Activated CD4-positive, alpha-beta memory T cell treated with anti-CD3 and anti-CD28 coated beads for 36 hours (primary cell): Measurements from ENCODE around the gene LRP2. TPM values are rescaled to one million over a fixed set of nuclear protein-coding genes. Genes with fewer than 3 reads are reported as not detected.
A peak's percentile ranks its signal among the peaks of the same experiment; 100 is the strongest.
"Not testable (repeated sequence)": the region's sequence is repeated elsewhere in the genome, so short reads cannot be mapped to it uniquely, and the experiment has no call there.

Experiments used
- CTCF ChIA-PET: fragments of 350-600 bp; sonication (Branson Sonifier 250); formaldehyde crosslinking; loops from one replicate; lab custom pipeline; 2021; ENCODE audit warnings: antibody characterized with exemption, inconsistent platforms; lab: Charles Lee
- POLR2A ChIA-PET: fragments of 350-600 bp; sonication (Branson Sonifier 250); formaldehyde crosslinking; loops from one replicate; lab custom pipeline; 2021; ENCODE audit warnings: antibody characterized with exemption; lab: Charles Lee
- DNase-seq: peaks from one replicate; pipeline ENCODE4 v3.0.0-alpha.2; 2020
- H3K27ac Mint-ChIP-seq: one replicate; pipeline ENCODE4 v1.8.0; 2021; ENCODE audit warnings: mixed read lengths
- H3K27me3 Mint-ChIP-seq: one replicate; pipeline ENCODE4 v1.8.0; 2021; ENCODE audit warnings: mixed read lengths
- H3K36me3 Mint-ChIP-seq: one replicate; pipeline ENCODE4 v1.8.0; 2021; ENCODE audit warnings: mixed read lengths
- H3K4me1 Mint-ChIP-seq: one replicate; pipeline ENCODE4 v1.8.0; 2021; ENCODE audit warnings: low read depth, mixed read lengths
- H3K4me3 Mint-ChIP-seq: one replicate; pipeline ENCODE4 v1.8.0; 2021; ENCODE audit warnings: mild to moderate bottlenecking, mixed read lengths
- H3K9me3 Mint-ChIP-seq: one replicate; pipeline ENCODE4 v1.8.0; 2021; ENCODE audit warnings: mixed read lengths
- intact Hi-C: fragments of 100-400 bp; cut with micrococcal nuclease; formaldehyde crosslinking; loops from one replicate; pipeline ENCODE4 v1.15.1; 2023
- total RNA-seq, 2 experiments: library from RNA; stranded (reverse); gene quantifications; one replicate each; pipeline ENCODE4 v1.2.3, GENCODE V29; 2021

LRP2 gene
- under 1 TPM; 0.27 to 0.52 TPM for total RNA-seq

DNA sequence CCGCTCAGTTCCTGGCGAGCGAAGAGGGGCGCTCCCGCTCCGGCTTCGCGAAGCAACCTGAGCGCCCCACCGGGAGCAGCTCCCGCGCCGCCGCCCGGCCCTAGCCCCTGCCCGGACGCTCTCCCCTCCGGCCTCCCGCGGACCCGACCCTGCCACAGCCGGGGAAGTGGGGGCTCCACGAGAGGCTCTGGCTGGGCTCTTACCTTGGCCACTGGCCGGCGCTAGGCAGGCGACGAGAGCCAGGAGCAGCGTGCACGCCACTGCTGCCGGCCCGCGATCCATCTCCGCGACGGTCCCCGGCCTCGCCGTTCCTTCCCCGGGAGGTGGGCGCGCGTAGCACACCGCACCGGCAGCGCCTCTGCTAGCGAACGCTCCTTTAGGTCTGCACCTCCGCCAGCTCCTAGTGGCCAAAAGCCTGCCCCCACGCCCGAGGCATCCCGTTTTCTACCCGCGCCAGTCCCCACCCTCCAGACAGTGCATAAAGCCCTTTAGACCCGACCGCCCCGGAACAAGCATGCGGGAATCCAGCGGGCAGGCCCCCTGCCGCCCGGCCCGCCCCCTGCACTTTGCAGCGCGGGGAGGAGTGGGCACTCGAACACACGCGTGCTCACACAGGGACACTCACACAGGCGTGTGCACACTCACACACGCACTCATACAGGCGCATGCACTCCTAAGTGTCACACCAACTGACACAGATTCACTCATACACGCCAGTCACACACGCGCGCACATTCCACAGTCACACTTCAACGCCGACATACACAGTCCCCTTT lies at the start of gene LRP2:
Gene LRP2 (minus strand): TSS at position 417 of the 776 bp plus-strand sequence. CDS start 135 bp downstream, at position 282.
- ChIA-PET POLR2A (no interaction called here), CTCF (interaction anchor here (0.9 kb wide), 1 partner anchor 118 kb away, joined by 3 read pairs; no protein-coding TSS in a partner anchor)
- intact Hi-C loops, result loop anchor here (5.0 to 10.0 kb wide), 4 partner anchors 115 to 462 kb away; partner anchors contain the start of genes BBS5, FASTKD1, METTL5 and UBR3
- no peaks in the 10 kb centered on the region for H3K9me3 Mint-ChIP-seq
- DNase-seq, result peak; percentile 31
- H3K27me3 Mint-ChIP-seq, result peaks cover 30% of the 10 kb centered on the region
- H3K4me3 Mint-ChIP-seq, result peak within 1 kb of the TSS; percentile 82
- no peak within 1 kb of the TSS for H3K27ac Mint-ChIP-seq
- H3K36me3 Mint-ChIP-seq, result no peaks in the 10 kb centered on the region
- H3K4me1 Mint-ChIP-seq, result peaks cover 33% of the 10 kb centered on the region

DNA sequence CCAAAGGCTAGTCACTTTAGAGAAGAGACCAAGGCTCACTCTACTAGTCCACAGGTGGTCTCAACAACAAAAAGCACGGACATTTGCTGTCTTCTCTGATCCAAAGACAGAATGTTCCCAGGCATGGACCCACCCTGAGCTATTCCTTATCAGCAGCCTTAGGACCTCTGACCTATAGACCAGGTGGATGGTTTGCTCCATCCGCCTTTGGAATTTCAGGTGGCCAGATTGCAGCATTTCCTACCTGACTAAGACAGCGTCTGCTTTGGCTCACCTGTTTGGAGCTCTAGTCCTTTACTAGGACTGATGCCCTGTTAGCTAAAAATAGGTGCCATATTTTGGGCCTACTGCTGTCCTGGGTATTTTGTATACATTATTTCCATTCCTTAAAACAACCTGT lies 44.6 kb upstream of the LRP2 start:
- Mint-ChIP-seq H3K27ac (no peak overlapping the region), H3K27me3 (peaks cover 3% of the 10 kb centered on the region), H3K4me1 (no peaks in the 10 kb centered on the region), H3K36me3 (no peaks in the 10 kb centered on the region), H3K9me3 (no peaks in the 10 kb centered on the region), H3K4me3 (no peak overlapping the region)
- ChIA-PET POLR2A (no interaction called here), CTCF (no interaction called here)
- intact Hi-C loops, result no loop called here
- no peak for DNase-seq

DNA sequence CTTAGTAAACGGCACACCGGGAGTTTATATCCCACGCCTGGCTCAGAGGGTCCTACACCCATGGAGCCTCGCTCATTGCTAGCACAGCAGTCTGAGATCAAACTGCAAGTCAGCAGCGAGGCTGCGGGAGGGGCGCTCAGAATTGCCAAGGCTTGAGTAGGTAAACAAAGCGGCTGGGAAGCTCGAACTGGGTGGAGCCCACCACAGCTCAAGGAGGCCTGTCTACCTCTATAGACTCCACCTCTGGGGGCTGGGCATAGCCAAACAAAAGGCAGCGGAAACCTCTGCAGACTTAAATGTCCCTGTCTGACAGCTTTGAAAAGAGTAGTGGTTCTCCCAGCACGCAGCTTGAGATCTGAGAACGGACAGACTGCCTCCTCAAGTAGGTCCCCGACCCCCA lies 37.2 kb upstream of the LRP2 start:
- CTCF ChIA-PET, result interaction anchor here (0.6 kb wide), 1 partner anchor 688 kb away, joined by 3 read pairs; no protein-coding TSS in a partner anchor
- H3K4me1 Mint-ChIP-seq, H3K9me3 Mint-ChIP-seq, H3K27ac Mint-ChIP-seq, H3K36me3 Mint-ChIP-seq, DNase-seq, H3K4me3 Mint-ChIP-seq, POLR2A ChIA-PET: not testable (repeated sequence)
- intact Hi-C loops, result loop anchor here (10.0 kb wide), 1 partner anchor 255 kb away; no protein-coding TSS in a partner anchor
- H3K27me3 Mint-ChIP-seq, result peaks cover 16% of the 10 kb centered on the region

- POLR2A ChIA-PET, result no interaction called here
- H3K4me1 Mint-ChIP-seq, result no peaks in the 10 kb centered on the region
- intact Hi-C loops, result loop anchor here (10.0 kb wide), 1 partner anchor 253 kb away; no protein-coding TSS in a partner anchor
- CTCF ChIA-PET, result interaction anchor here (0.7 to 1.7 kb wide), 4 partner anchors 255 to 428 kb away, joined by 3 to 7 read pairs (median 4); no protein-coding TSS in a partner anchor
- no peak overlapping the region for H3K27ac Mint-ChIP-seq
- H3K36me3 Mint-ChIP-seq, result no peaks in the 10 kb centered on the region
- H3K27me3 Mint-ChIP-seq, result peaks cover 21% of the 10 kb centered on the region
- no peaks in the 10 kb centered on the region for H3K9me3 Mint-ChIP-seq
- DNase-seq, result no peak
- H3K4me3 Mint-ChIP-seq, result no peak overlapping the region
These were observed 35.4 kb upstream of the LRP2 start for GRCh38 chr2:169397697-169398096.

DNA sequence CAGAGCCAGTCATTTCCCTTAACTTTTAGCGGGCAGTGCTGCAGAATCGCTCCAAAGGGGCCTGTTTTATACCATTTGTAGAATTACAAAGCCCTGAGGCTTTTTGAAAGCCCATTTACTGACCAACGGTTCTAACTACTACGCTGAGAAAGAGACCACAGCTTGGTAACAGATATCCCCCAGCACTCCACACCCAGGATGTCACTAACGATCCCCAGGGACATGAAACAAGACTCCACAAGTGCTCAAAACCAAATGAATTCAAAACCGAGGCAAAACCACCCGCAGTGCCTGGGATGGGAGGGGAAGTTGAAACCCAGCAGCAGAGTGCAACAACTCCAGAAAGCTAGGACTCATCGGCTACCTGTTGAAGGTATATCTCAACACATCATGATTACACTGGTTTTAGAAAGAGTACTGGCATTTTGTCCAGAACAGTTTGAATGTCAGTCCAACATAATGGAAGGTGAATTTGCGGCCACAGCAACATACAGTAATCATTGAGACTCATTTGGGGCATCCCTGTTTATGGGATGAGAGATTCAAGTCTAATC lies 33.6 kb upstream of the LRP2 start:
- no peaks in the 10 kb centered on the region for H3K9me3 Mint-ChIP-seq
- no peak overlapping the region for H3K4me3 Mint-ChIP-seq
- no peaks in the 10 kb centered on the region for H3K4me1 Mint-ChIP-seq
- H3K27me3 Mint-ChIP-seq, result peaks cover 19% of the 10 kb centered on the region
- CTCF ChIA-PET, result interaction anchor here (0.6 to 1.2 kb wide), 2 partner anchors 140 to 286 kb away, joined by 3 read pairs; no protein-coding TSS in a partner anchor
- POLR2A ChIA-PET, result no interaction called here
- no peaks in the 10 kb centered on the region for H3K36me3 Mint-ChIP-seq
- H3K27ac Mint-ChIP-seq, result no peak overlapping the region
- DNase-seq, result no peak
- intact Hi-C loops, result loop anchor here (10.0 kb wide), 1 partner anchor 251 kb away; no protein-coding TSS in a partner anchor

- H3K36me3 Mint-ChIP-seq, result no peaks in the 10 kb centered on the region
- no peaks in the 10 kb centered on the region for H3K4me1 Mint-ChIP-seq
- intact Hi-C loops, result loop anchor here (10.0 kb wide), 1 partner anchor 248 kb away; no protein-coding TSS in a partner anchor
- POLR2A ChIA-PET, result no interaction called here
- CTCF ChIA-PET, result no interaction called here
- no peaks in the 10 kb centered on the region for H3K9me3 Mint-ChIP-seq
- peaks cover 13% of the 10 kb centered on the region for H3K27me3 Mint-ChIP-seq
- DNase-seq, result no peak
- no peak overlapping the region for H3K4me3 Mint-ChIP-seq
- H3K27ac Mint-ChIP-seq, result no peak overlapping the region
These were observed 30.8 kb upstream of the LRP2 start for GRCh38 chr2:169393068-169393590.

- no peak overlapping the region for H3K27ac Mint-ChIP-seq
- intact Hi-C loops, result loop anchor here (10.0 kb wide), 1 partner anchor 246 kb away; no protein-coding TSS in a partner anchor
- peaks cover 12% of the 10 kb centered on the region for H3K27me3 Mint-ChIP-seq
- no peak overlapping the region for H3K4me3 Mint-ChIP-seq
- H3K36me3 Mint-ChIP-seq, result no peaks in the 10 kb centered on the region
- H3K4me1 Mint-ChIP-seq, result no peaks in the 10 kb centered on the region
- DNase-seq, result no peak
- ChIA-PET POLR2A (no interaction called here), CTCF (no interaction called here)
- H3K9me3 Mint-ChIP-seq, result no peaks in the 10 kb centered on the region
These were observed 28.9 kb upstream of the LRP2 start for GRCh38 chr2:169391236-169391635.

GRCh38 chr2:169388161-169388560 lies 25.8 kb upstream of the LRP2 start:
- H3K4me3 Mint-ChIP-seq, result no peak overlapping the region
- no peaks in the 10 kb centered on the region for H3K36me3 Mint-ChIP-seq
- ChIA-PET CTCF (no interaction called here), POLR2A (no interaction called here)
- DNase-seq, result no peak
- intact Hi-C loops, result no loop called here
- no peaks in the 10 kb centered on the region for H3K4me1 Mint-ChIP-seq
- H3K9me3 Mint-ChIP-seq, result no peaks in the 10 kb centered on the region
- peaks cover 10% of the 10 kb centered on the region for H3K27me3 Mint-ChIP-seq
- no peak overlapping the region for H3K27ac Mint-ChIP-seq

DNA sequence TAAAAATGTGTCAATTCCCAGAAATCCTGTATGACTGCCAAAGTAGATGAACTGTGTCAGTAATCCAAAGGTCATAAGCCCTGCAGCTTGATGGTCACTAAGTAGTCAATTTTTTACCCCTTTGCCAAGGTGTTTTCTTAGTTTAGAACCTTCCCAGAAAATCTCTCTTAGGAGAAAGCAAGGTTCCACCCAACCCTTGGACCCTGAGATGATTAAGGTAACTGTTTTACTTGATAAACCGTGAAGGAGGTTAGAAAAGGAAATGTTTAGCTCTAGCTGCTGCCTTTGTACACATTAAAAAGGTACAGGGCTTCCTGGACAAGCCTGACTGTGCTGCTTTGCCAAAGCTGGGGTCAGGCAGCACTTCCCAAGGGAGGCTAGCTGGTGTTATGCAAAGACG lies 24.4 kb upstream of the LRP2 start:
- intact Hi-C loops, result no loop called here
- no peak for DNase-seq
- H3K9me3 Mint-ChIP-seq, result no peaks in the 10 kb centered on the region
- peaks cover 8% of the 10 kb centered on the region for H3K27me3 Mint-ChIP-seq
- CTCF ChIA-PET, result no interaction called here
- no peak overlapping the region for H3K4me3 Mint-ChIP-seq
- H3K4me1 Mint-ChIP-seq, result no peaks in the 10 kb centered on the region
- POLR2A ChIA-PET, result no interaction called here
- H3K36me3 Mint-ChIP-seq, result no peaks in the 10 kb centered on the region
- no peak overlapping the region for H3K27ac Mint-ChIP-seq

DNA sequence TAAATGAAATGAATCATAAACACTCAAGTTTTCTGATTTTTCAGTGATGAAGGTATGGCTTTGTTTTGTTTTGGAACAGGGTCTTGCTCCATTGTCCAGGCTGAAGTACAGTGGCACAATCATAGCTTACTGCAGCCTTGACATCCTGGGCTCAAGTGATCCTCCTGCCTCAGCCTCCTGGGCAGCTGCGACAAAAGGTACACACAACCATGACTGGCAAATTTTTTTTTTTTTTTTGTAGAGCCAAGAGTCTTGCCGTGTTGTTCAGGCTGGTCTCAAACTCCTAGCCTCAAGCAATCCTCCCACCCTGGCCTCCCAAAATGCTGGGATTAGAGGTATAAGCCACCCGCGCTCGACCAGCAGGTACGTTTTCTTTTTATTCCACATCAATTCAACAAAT lies 22.5 kb upstream of the LRP2 start:
- Mint-ChIP-seq H3K4me1 (no peaks in the 10 kb centered on the region), H3K27me3 (peaks cover 10% of the 10 kb centered on the region), H3K36me3 (no peaks in the 10 kb centered on the region), H3K4me3 (no peak overlapping the region), H3K27ac (no peak overlapping the region), H3K9me3 (no peaks in the 10 kb centered on the region)
- CTCF ChIA-PET, result no interaction called here
- DNase-seq, result no peak
- POLR2A ChIA-PET, result no interaction called here
- intact Hi-C loops, result no loop called here

DNA sequence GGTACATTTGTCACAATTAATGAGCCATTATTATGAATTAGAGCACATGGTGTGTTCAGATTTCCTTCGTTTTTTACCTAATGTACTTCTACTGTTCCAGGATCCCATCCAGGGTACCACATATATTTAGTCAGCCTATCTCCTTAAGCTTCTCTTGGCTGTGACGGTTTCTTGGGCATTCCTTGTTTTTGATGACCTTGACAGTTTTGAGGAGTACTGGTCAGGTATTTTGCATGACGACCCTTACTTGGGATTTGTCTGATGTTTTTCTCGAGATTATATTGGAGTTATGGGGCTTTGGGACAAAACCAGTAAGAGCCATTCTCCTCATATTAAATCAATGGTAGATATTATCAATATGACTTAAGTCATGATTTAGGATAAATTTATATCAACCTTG lies 10.2 kb upstream of the LRP2 start:
- H3K27ac Mint-ChIP-seq, result no peak overlapping the region
- H3K4me3 Mint-ChIP-seq, result no peak overlapping the region
- H3K36me3 Mint-ChIP-seq, result no peaks in the 10 kb centered on the region
- intact Hi-C loops, result no loop called here
- POLR2A ChIA-PET, result no interaction called here
- peaks cover 2% of the 10 kb centered on the region for H3K4me1 Mint-ChIP-seq
- H3K9me3 Mint-ChIP-seq, result peaks cover 4% of the 10 kb centered on the region
- H3K27me3 Mint-ChIP-seq, result peaks cover 21% of the 10 kb centered on the region
- DNase-seq, result no peak
- CTCF ChIA-PET, result no interaction called here

DNA sequence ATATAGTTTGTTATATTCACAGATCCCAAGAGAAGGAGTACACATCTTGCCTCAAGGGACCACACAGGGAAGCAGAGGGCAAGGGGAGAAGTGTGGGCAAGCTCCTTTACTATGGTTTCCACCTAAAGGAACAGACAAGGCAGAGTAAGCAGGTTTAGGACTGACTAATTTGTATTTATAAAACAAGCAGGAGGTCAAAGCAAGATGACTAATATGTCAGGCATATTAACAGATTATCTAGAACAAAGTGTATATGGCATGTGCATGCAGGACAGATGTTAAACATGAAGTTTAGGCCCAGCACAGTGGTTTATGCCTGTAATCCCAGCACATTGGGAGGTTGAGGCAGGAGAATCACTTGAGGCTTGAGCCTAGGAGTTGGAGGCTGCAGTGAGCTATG lies 3.7 kb upstream of the LRP2 start:
- DNase-seq, result no peak
- Mint-ChIP-seq H3K9me3 (peaks cover 4% of the 10 kb centered on the region), H3K4me3 (no peak overlapping the region), H3K27me3 (peaks cover 22% of the 10 kb centered on the region), H3K27ac (no peak overlapping the region), H3K36me3 (no peaks in the 10 kb centered on the region), H3K4me1 (peaks cover 33% of the 10 kb centered on the region)
- POLR2A ChIA-PET, result no interaction called here
- CTCF ChIA-PET, result no interaction called here
- intact Hi-C loops, result loop anchor here (10.0 kb wide), 3 partner anchors 209 to 459 kb away; partner anchors contain the start of genes FASTKD1, METTL5 and UBR3
